Measurements from ENCODE around the gene LRRK1.

LRRK1 gene

DNA sequence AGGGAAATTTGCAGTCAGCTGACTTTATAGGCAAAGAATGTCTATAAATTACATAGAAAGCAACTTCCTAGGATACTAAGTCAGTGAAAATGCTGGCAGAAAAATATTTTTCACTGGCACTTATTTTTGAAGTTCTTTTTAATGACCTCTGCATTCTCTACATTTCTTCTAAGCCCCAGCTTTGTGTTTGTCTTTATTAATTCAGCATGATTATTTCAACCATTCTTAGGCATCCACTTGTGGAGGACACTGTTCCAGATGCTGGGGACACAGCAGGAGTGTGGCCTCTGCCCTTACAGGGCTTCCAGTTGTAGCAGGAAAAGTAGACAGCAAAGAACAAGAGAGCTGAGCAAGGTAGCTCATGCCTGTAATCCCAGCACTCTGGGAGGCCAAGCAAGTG is 15.0 kb downstream of the LRRK1 start:
- DNase-seq: no peak

DNA sequence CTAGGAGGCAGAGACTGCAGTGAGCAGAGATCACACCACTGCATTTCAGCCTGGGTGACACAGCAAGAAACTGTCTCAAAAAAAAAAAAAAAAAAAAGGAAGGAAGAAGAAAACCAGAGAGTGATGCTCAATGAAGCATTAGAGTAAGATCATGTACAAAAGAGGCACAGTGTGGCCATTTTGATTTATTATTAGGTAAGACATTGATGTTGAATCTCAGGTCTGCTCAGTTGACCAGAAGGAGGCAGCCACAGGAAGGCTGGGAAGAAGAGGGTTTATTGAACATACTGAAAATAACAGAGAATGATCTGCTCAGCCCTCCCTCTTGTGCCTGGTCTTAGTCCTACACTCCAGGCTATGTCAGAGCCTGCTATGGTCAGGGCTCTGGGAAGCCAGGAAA is 15.6 kb downstream of the LRRK1 start:
- Histone ChIP-seq H3K4me1 (ENCODE audit: insufficient read depth, low read length) (no peaks in the 10 kb centered on the region), H3K27ac (ENCODE audit: low read length) (no peak overlapping the region), H3K4me3 (ENCODE audit: low read depth in 1 of 2, low read length in 2 of 2) (no peak overlapping the region), H2AFZ (ENCODE audit: low read depth, low read length) (no peak overlapping the region), H4K20me1 (ENCODE audit: insufficient read depth, low read length) (no peaks in the 10 kb centered on the region), H3K4me2 (ENCODE audit: insufficient read depth, low read length) (no peak overlapping the region), H3K27me3 (ENCODE audit: insufficient read depth, low read length, poor library complexity) (no peaks in the 10 kb centered on the region), H3K9ac (ENCODE audit: low read depth, low read length) (no peak overlapping the region), H3K79me2 (ENCODE audit: insufficient read depth, low read length) (no peaks in the 10 kb centered on the region), H3K9me3 (ENCODE audit: insufficient read depth, low read length, severe bottlenecking) (no peaks in the 10 kb centered on the region), H3K36me3 (ENCODE audit: insufficient read depth, low read length) (no peaks in the 10 kb centered on the region)
- ATAC-seq (ENCODE audit: insufficient read depth, low read depth) (no peak), DNase-seq (no peak)
- TF ChIP-seq, protein P1, sequence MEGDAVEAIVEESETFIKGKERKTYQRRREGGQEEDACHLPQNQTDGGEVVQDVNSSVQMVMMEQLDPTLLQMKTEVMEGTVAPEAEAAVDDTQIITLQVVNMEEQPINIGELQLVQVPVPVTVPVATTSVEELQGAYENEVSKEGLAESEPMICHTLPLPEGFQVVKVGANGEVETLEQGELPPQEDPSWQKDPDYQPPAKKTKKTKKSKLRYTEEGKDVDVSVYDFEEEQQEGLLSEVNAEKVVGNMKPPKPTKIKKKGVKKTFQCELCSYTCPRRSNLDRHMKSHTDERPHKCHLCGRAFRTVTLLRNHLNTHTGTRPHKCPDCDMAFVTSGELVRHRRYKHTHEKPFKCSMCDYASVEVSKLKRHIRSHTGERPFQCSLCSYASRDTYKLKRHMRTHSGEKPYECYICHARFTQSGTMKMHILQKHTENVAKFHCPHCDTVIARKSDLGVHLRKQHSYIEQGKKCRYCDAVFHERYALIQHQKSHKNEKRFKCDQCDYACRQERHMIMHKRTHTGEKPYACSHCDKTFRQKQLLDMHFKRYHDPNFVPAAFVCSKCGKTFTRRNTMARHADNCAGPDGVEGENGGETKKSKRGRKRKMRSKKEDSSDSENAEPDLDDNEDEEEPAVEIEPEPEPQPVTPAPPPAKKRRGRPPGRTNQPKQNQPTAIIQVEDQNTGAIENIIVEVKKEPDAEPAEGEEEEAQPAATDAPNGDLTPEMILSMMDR (IDR thresholded peaks at IDR 0.05; ENCODE audit: borderline replicate concordance, extremely low read depth, low read length, poor library complexity, severe bottlenecking): no peak
- TF ChIP-seq EZH2 (IDR thresholded peaks at IDR 0.05; ENCODE audit: borderline replicate concordance, low read depth, low read length, severe bottlenecking): no peak

More for the DNA sequence above, 15.0 kb downstream of the LRRK1 start:
- no peak for ATAC-seq (ENCODE audit: insufficient read depth, low read depth)
- no peak overlapping the region for H3K4me2 ChIP-seq (ENCODE audit: insufficient read depth, low read length)
- H3K79me2 ChIP-seq (ENCODE audit: insufficient read depth, low read length): no peaks in the 10 kb centered on the region
- TF ChIP-seq EZH2 (IDR thresholded peaks at IDR 0.05; ENCODE audit: borderline replicate concordance, low read depth, low read length, severe bottlenecking): no peak
- TF ChIP-seq, protein P1 (IDR thresholded peaks at IDR 0.05; ENCODE audit: borderline replicate concordance, extremely low read depth, low read length, poor library complexity, severe bottlenecking): no peak
- H2AFZ ChIP-seq (ENCODE audit: low read depth, low read length): no peak overlapping the region
- no peaks in the 10 kb centered on the region for H3K4me1 ChIP-seq (ENCODE audit: insufficient read depth, low read length)
- H4K20me1 ChIP-seq (ENCODE audit: insufficient read depth, low read length): no peaks in the 10 kb centered on the region
- H3K9me3 ChIP-seq (ENCODE audit: insufficient read depth, low read length, severe bottlenecking): no peaks in the 10 kb centered on the region
- H3K27ac ChIP-seq (ENCODE audit: low read length): no peak overlapping the region
- H3K36me3 ChIP-seq (ENCODE audit: insufficient read depth, low read length): no peaks in the 10 kb centered on the region
- no peak overlapping the region for H3K4me3 ChIP-seq (ENCODE audit: low read depth in 1 of 2, low read length in 2 of 2)
- no peak overlapping the region for H3K9ac ChIP-seq (ENCODE audit: low read depth, low read length)
- no peaks in the 10 kb centered on the region for H3K27me3 ChIP-seq (ENCODE audit: insufficient read depth, low read length, poor library complexity)

DNA sequence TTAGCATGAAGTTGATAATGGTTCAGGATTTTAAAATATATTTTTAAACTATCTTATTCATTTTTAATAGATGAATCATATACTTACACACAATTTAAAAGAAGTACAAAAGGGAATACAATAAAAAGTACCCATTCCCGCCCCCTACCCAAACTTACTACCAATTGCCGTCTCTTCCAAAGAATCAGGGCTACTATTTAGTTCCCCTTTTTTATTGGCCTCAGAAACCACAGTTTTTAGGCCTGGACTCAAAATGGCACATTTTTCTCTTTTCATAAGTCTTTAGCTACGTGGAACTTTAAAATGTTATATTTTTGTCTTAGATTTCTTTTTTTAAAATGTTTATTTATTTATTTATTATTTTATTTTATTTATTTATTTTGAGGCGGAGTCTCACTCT is 18.0 kb downstream of the LRRK1 start:
- Histone ChIP-seq H2AFZ (ENCODE audit: low read depth, low read length) (no peak overlapping the region), H3K36me3 (ENCODE audit: insufficient read depth, low read length) (no peaks in the 10 kb centered on the region), H3K4me1 (ENCODE audit: insufficient read depth, low read length) (no peaks in the 10 kb centered on the region), H3K4me2 (ENCODE audit: insufficient read depth, low read length) (no peak overlapping the region), H3K9me3 (ENCODE audit: insufficient read depth, low read length, severe bottlenecking) (no peaks in the 10 kb centered on the region), H4K20me1 (ENCODE audit: insufficient read depth, low read length) (no peaks in the 10 kb centered on the region), H3K9ac (ENCODE audit: low read depth, low read length) (no peak overlapping the region), H3K4me3 (ENCODE audit: low read depth in 1 of 2, low read length in 2 of 2) (no peak overlapping the region), H3K27ac (ENCODE audit: low read length) (no peak overlapping the region), H3K79me2 (ENCODE audit: insufficient read depth, low read length) (no peaks in the 10 kb centered on the region), H3K27me3 (ENCODE audit: insufficient read depth, low read length, poor library complexity) (no peaks in the 10 kb centered on the region)
- DNase-seq (no peak), ATAC-seq (ENCODE audit: insufficient read depth, low read depth) (no peak)
- TF ChIP-seq, protein P1 (IDR thresholded peaks at IDR 0.05; ENCODE audit: borderline replicate concordance, extremely low read depth, low read length, poor library complexity, severe bottlenecking): no peak
- no peak for TF ChIP-seq EZH2 (IDR thresholded peaks at IDR 0.05; ENCODE audit: borderline replicate concordance, low read depth, low read length, severe bottlenecking)

DNA sequence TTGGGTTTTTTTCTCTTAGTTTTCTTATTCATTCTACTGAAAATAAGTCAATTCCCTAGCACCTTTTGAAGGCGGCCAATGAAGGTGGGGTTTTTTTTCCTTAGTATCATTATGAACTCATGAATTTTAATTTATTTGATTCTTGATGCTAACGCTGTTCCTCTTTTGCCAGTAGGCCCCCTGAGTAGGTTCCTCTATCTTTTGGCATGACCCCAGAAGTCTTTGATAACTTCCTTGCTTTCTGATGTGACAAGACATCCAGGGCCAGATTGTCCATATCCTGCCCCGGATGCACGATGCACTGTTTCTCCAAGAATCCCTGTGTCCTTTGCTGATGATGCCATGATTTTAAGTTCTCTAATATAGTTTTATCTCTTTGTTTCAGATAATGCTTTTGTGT is 20.6 kb downstream of the LRRK1 start:
- Histone ChIP-seq H3K4me2 (ENCODE audit: insufficient read depth, low read length) (no peak overlapping the region), H3K27ac (ENCODE audit: low read length) (no peak overlapping the region), H3K4me3 (ENCODE audit: low read depth in 1 of 2, low read length in 2 of 2) (no peak overlapping the region), H4K20me1 (ENCODE audit: insufficient read depth, low read length) (no peaks in the 10 kb centered on the region), H3K79me2 (ENCODE audit: insufficient read depth, low read length) (no peaks in the 10 kb centered on the region), H2AFZ (ENCODE audit: low read depth, low read length) (no peak overlapping the region), H3K9ac (ENCODE audit: low read depth, low read length) (no peak overlapping the region), H3K36me3 (ENCODE audit: insufficient read depth, low read length) (no peaks in the 10 kb centered on the region), H3K9me3 (ENCODE audit: insufficient read depth, low read length, severe bottlenecking) (no peaks in the 10 kb centered on the region), H3K27me3 (ENCODE audit: insufficient read depth, low read length, poor library complexity) (no peaks in the 10 kb centered on the region), H3K4me1 (ENCODE audit: insufficient read depth, low read length) (no peaks in the 10 kb centered on the region)
- DNase-seq: no peak
- no peak for ATAC-seq (ENCODE audit: insufficient read depth, low read depth)
- TF ChIP-seq EZH2 (IDR thresholded peaks at IDR 0.05; ENCODE audit: borderline replicate concordance, low read depth, low read length, severe bottlenecking): no peak
- TF ChIP-seq, protein P1 (IDR thresholded peaks at IDR 0.05; ENCODE audit: borderline replicate concordance, extremely low read depth, low read length, poor library complexity, severe bottlenecking): no peak
